GM12878 (cell line): ENCODE measurements around the gene FXYD7. TPM values are rescaled to one million over a fixed set of nuclear protein-coding genes. Genes with fewer than 3 reads are reported as not detected.

ENCODE experiments used
- ATAC-seq: fragments of 200-7000 bp; cut with Tn5 transposase; 3 replicates; pipeline ENCODE4 v1.9.1; 2020; ENCODE audit warnings: mild to moderate bottlenecking, moderate library complexity
- BruUV-seq: library from RNA; stranded (reverse); fragments of 400-500 nt; replicated peaks from 2 replicates; lab custom pipeline; 2021; lab: Mats Ljungman, UMichigan
- CTCF ChIA-PET: fragments of 300-600 bp; sonication (Branson Sonifier 250); formaldehyde crosslinking; extraction: SDS; loops from one replicate; lab custom pipeline; 2021; ENCODE audit warnings: inconsistent platforms; lab: Yijun Ruan, JAX
- POLR2A ChIA-PET: fragments of 350-600 bp; formaldehyde crosslinking; extraction: SDS; loops from one replicate; lab custom pipeline; 2021; ENCODE audit warnings: inconsistent platforms; lab: Charles Lee
- RAD21 ChIA-PET: fragments of 300-600 bp; sonication (Branson Sonifier 250); formaldehyde crosslinking; loops from one replicate; lab custom pipeline; 2023; ENCODE audit warnings: antibody characterized with exemption; ENCODE audit not compliant: unreplicated experiment; lab: Charles Lee
- SMC1A ChIA-PET: fragments of 300-600 bp; sonication (Branson Sonifier 250); formaldehyde crosslinking; loops from one replicate; lab custom pipeline; 2023; ENCODE audit not compliant: unreplicated experiment, uncharacterized antibody; lab: Charles Lee
- DNase-seq: peaks from one replicate; pipeline ENCODE4 v3.0.0-alpha.2; 2011; ENCODE audit warnings: low read depth, low spot score
- FAIRE-seq: peaks from 3 replicates; lab custom pipeline; 2011; peaks lifted over from hg19 to GRCh38; lab: Jason Lieb, UNC
- H2AFZ ChIP-seq: 2 replicates; pipeline ENCODE4 v1.6.0; 2011; ENCODE audit warnings: low read depth, low read length, control low read depth; ENCODE audit not compliant: control insufficient read depth
- H3K27ac ChIP-seq: 2 replicates; pipeline ENCODE4 v1.5.1; 2011; ENCODE audit warnings: control low read depth; ENCODE audit not compliant: control insufficient read depth, insufficient read depth
- H3K27me3 ChIP-seq, 2 experiments: replicated peaks in 1 of 2; 2 replicates each; pipeline versions ENCODE4 v1.6.0 to v1.6.1; 2011; ENCODE audit warnings: low read length in 1 of 2; ENCODE audit not compliant: control insufficient read depth in 2 of 2, insufficient read depth in 2 of 2
- H3K36me3 ChIP-seq, 2 experiments: 2 replicates each; pipeline ENCODE4 v1.5.1; 2011; ENCODE audit warnings: low read length in 1 of 2; ENCODE audit not compliant: control insufficient read depth in 2 of 2, insufficient read depth in 2 of 2
- H3K4me1 ChIP-seq: 2 replicates; pipeline ENCODE4 v1.6.1; 2011; ENCODE audit warnings: mild to moderate bottlenecking, low read length, moderate library complexity, mixed read lengths; ENCODE audit not compliant: control insufficient read depth, insufficient read depth
- H3K4me2 ChIP-seq: 2 replicates; pipeline ENCODE4 v1.6.0; 2011; ENCODE audit warnings: control low read depth; ENCODE audit not compliant: control insufficient read depth, insufficient read depth
- H3K4me3 ChIP-seq: fragments of 200-600 bp; sonication (generic); 2 replicates; pipeline ENCODE4 v1.5.1; 2016
- H3K79me2 ChIP-seq: 2 replicates; pipeline ENCODE4 v1.6.0; 2011; ENCODE audit warnings: low read length; ENCODE audit not compliant: control insufficient read depth, insufficient read depth
- H3K9ac ChIP-seq: 2 replicates; pipeline ENCODE4 v1.8.0; 2011; ENCODE audit warnings: low read length, control low read depth, mixed read lengths; ENCODE audit not compliant: control insufficient read depth, insufficient read depth
- H3K9me3 ChIP-seq: replicated peaks from 3 replicates; pipeline ENCODE4 v1.5.1; 2011; ENCODE audit warnings: mild to moderate bottlenecking, low read length; ENCODE audit not compliant: control insufficient read depth, insufficient read depth
- H4K20me1 ChIP-seq: 2 replicates; pipeline ENCODE4 v1.6.0; 2011; ENCODE audit not compliant: control insufficient read depth, insufficient read depth
- MTA3 ChIP-seq: IDR thresholded peaks from 2 replicates; pipeline ENCODE4 v1.6.1; 2012; ENCODE audit warnings: low read length, inconsistent platforms, borderline replicate concordance
- PAX8 ChIP-seq: fragments of 450-650 bp; IDR thresholded peaks from 2 replicates; pipeline ENCODE4 v1.6.1; 2017; ENCODE audit warnings: mild to moderate bottlenecking, moderate library complexity
- TAF1 ChIP-seq: IDR thresholded peaks from 2 replicates; pipeline ENCODE4 v1.6.1; 2011; ENCODE audit warnings: mild to moderate bottlenecking, low read depth, low read length, borderline replicate concordance
- ZNF217 ChIP-seq: fragments of 450-650 bp; IDR thresholded peaks from 2 replicates; pipeline ENCODE4 v1.6.1; 2017; ENCODE audit warnings: antibody characterized with exemption, mild to moderate bottlenecking
- WGBS: methylation state at CpG from one replicate; pipeline ENCODE4 v1.1.6; 2016; ENCODE audit warnings: low lambda C conversion rate; ENCODE audit not compliant: insufficient replicate concordance, insufficient coverage; ENCODE audit errors: missing lambda C conversion rate; 5-methylcytosine and 5-hydroxymethylcytosine counted together
- in situ Hi-C: fragments of 300-500 bp; cut with MboI; formaldehyde crosslinking; loops from 9 replicates; pipeline ENCODE4 v1.14.3; 2018; ENCODE audit warnings: mixed read lengths
- intact Hi-C: fragments of 100-400 bp; cut with micrococcal nuclease; formaldehyde crosslinking; loops from one replicate; pipeline ENCODE4 v1.14.2; 2022; ENCODE audit not compliant: unreplicated experiment
- polyA plus RNA-seq, 11 experiments: library from polyadenylated mRNA; depleted of rRNA in 4 of 11; unstranded in 6 of 11; stranded (reverse) in 5 of 11; fragments of >200 nt; fragmentation: Nextera tagmentation in 4 of 11; fragmentation: Illumina TruSeq in 1 of 11; extraction: Ambion mirVana in 4 of 11; extraction: Trizol in 1 of 11; gene quantifications; 1 replicate in 1 of 11; 2 replicates in 10 of 11; pipeline versions ENCODE4 v1.2.1 to v1.2.3, GENCODE V29; 2011 to 2016; ENCODE audit warnings: inconsistent platforms in 2 of 11, missing spikeins in 2 of 11, low read depth in 1 of 11
- total RNA-seq, 4 experiments: library from RNA; depleted of rRNA in 3 of 4; stranded (reverse); fragments of >200 nt in 3 of 4; fragmentation: Illumina TruSeq in 1 of 4; extraction: Trizol in 1 of 4; gene quantifications; 2 replicates each; pipeline versions ENCODE4 v1.2.1 to v1.2.3, GENCODE V29; 2013 to 2021

The FXYD7 gene
- total and polyA plus RNA-seq, 10 of the 15 experiments (the other 5 are each of a cell fraction or from before 2014, with no cell fraction given) = 0.07 to 0.28 (median 0.12) TPM; not detected in 7

GRCh38 chr19:35149463-35149862 is 6.4 kb downstream of the FXYD7 start:
- Histone ChIP-seq H3K4me3 (no peak overlapping the region), H2AFZ (no peak overlapping the region), H3K79me2 (peaks cover under 1% of the 10 kb centered on the region; the same call in 1 of the 2 replicates), H3K27ac (no peak overlapping the region), H3K4me1 (no peaks in the 10 kb centered on the region; the same call in 1 of the 2 replicates), H3K9me3 (no peaks in the 10 kb centered on the region), H3K36me3 (no peaks in the 10 kb centered on the region), H3K27me3 (peaks cover 2 to 3% of the 10 kb centered on the region in 2 experiments; a peak in 2 of 4 replicates), H4K20me1 (no peaks in the 10 kb centered on the region), H3K4me2 (no peak overlapping the region)
- WGBS = 66% methylated on average over 3 of the region's 3 CpGs
- ATAC-seq = no peak
- ChIA-PET POLR2A (no interaction called here), RAD21 (no interaction called here), CTCF (interaction anchor here (0.5 to 1.0 kb wide), 4 partner anchors 8 to 79 kb away, joined by 3 to 7 read pairs (median 3); partner anchors contain the start of genes FAM187B and LGI4), SMC1A (no interaction called here)
- no TSS peak for BruUV-seq
- intact Hi-C loops = no loop called here
- no peak for DNase-seq
- FAIRE-seq = no peak
- TF ChIP-seq TAF1 (no peak), ZNF217 (no peak)
- TF ChIP-seq, all 136 proteins: peak for 0
- H3K9ac ChIP-seq = no peak overlapping the region
- in situ Hi-C loops = no loop called here

GRCh38 chr19:35150445-35150844 is 7.4 kb downstream of the FXYD7 start:
- ChIA-PET CTCF (interaction anchor here (1.0 kb wide), 1 partner anchor 9 kb away, joined by 7 read pairs; no protein-coding TSS in a partner anchor), SMC1A (no interaction called here)
- no peak overlapping the region for H3K4me2 ChIP-seq
- H2AFZ ChIP-seq = no peak overlapping the region
- intact Hi-C loops = no loop called here
- H3K36me3 ChIP-seq = no peaks in the 10 kb centered on the region
- TF ChIP-seq MTA3 = no peak
- TF ChIP-seq PAX8 = no peak
- TF ChIP-seq, all 136 proteins: peak for 0
- no peak for ATAC-seq
- no TSS peak for BruUV-seq
- no peak overlapping the region for H3K27ac ChIP-seq
- H3K79me2 ChIP-seq = peaks cover 9% of the 10 kb centered on the region
- no peaks in the 10 kb centered on the region for H4K20me1 ChIP-seq
- H3K4me1 ChIP-seq = no peaks in the 10 kb centered on the region; the same call in 1 of the 2 replicates
- ChIA-PET RAD21 (no interaction called here), POLR2A (interaction anchor here (1.1 kb wide), 1 partner anchor 9 kb away, joined by 4 read pairs; no protein-coding TSS in a partner anchor)
- H3K27me3 ChIP-seq = peaks cover 0 to 3% of the 10 kb centered on the region in 2 experiments; a peak in 1 of 4 replicates
- WGBS = 18% methylated on average over 2 of the region's 2 CpGs
- no peak overlapping the region for H3K4me3 ChIP-seq
- H3K9ac ChIP-seq = no peak overlapping the region
- no peaks in the 10 kb centered on the region for H3K9me3 ChIP-seq
- FAIRE-seq = no peak
- DNase-seq = no peak
- in situ Hi-C loops = no loop called here
